ENCODE results near the gene ACADM. TPM values are rescaled to one million over a fixed set of nuclear protein-coding genes. Genes with fewer than 3 reads are reported as not detected.
A peak's percentile ranks its signal among the peaks of the same experiment; 100 is the strongest.

Gene ACADM
- total and polyA plus RNA-seq, 2 donors (not counting 3 experiments of a cell fraction or from before 2014, with no cell fraction given), result 10.8 to 32.5 TPM

DNA sequence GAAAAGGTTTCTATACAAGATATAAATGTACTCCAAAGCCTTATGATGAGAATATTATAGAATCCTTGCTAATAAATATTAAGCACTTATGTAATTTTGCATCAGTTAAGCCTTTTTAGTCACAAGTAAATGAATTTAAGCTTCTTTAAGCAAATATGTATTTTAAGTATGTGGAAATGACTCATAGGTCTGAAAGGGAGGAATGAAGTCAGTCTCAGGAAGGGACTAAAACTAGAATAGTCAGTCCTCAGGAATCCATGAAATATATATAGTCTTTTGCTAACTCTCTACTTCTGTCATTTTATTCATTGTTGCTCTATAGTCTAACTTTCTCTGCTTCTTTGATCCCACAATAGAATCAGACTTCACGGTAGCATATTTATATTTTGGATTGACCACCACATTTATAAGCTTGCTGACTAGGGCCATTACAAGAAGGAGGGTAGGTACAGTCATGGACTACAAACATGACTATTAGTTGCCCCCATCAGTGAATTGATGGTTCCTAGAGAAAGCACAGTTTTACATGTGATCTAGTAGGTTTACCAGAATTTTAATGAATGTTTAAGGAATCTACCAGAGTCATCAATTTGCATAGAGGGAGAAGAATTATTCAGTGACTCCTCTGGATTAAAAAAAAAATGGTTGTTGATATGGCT, 41.3 kb downstream of the ACADM start:
- peak overlapping the region; percentile 86 for H3K27ac ChIP-seq (ENCODE audit: insufficient read depth, low read depth, low read length)
- no peaks in the 10 kb centered on the region for H3K79me2 ChIP-seq (ENCODE audit: control insufficient read depth, insufficient read depth, low read length)
- TF ChIP-seq POLR2AphosphoS5 (IDR thresholded peaks at IDR 0.05; ENCODE audit: insufficient read depth, low read depth, low read length), result no peak
- peak; percentile 89 for TF ChIP-seq JUN (IDR thresholded peaks at IDR 0.05; ENCODE audit: borderline replicate concordance, insufficient read depth, insufficient read length, low read depth)
- TF ChIP-seq FOS (IDR thresholded peaks at IDR 0.05; ENCODE audit: borderline replicate concordance, insufficient read depth, low read length), result peak; percentile 82
- H3K4me3 ChIP-seq (replicated peaks in 1 of 3; ENCODE audit: insufficient read depth in 1 of 3, low read depth in 1 of 3, low read length in 3 of 3), result peak overlapping the region in 1 of 3 experiments; percentile 27
- H2AFZ ChIP-seq (ENCODE audit: low read depth, low read length), result no peak overlapping the region
- no peaks in the 10 kb centered on the region for H4K20me1 ChIP-seq (replicated peaks; ENCODE audit: control insufficient read depth, extremely low read depth, insufficient read depth, low read length)
- intact Hi-C loops (cut with micrococcal nuclease), result loop anchor here (1.0 to 2.0 kb wide), 2 partner anchors 20 to 41 kb away; partner anchors contain the start of genes ACADM and RABGGTB
- no peaks in the 10 kb centered on the region for H3K36me3 ChIP-seq (ENCODE audit: control insufficient read depth in 2 of 2, extremely low read depth in 1 of 2, insufficient read depth in 2 of 2, low read length in 2 of 2)
- H3K27me3 ChIP-seq (ENCODE audit: control insufficient read depth in 2 of 2, insufficient read depth in 2 of 2, low read length in 2 of 2), result no peaks in the 10 kb centered on the region
- peaks cover 14% of the 10 kb centered on the region for H3K4me1 ChIP-seq (ENCODE audit: control insufficient read depth, extremely low read depth, insufficient read depth, low read length)
- peak overlapping the region; percentile 34 for H3K9ac ChIP-seq (replicated peaks; ENCODE audit: extremely low read depth, insufficient read depth, low read length)
- DNase-seq (ENCODE audit: low read depth, low spot score) (peak; percentile 78), FAIRE-seq (peak; percentile 54)
- H3K9me3 ChIP-seq (replicated peaks; ENCODE audit: control insufficient read depth, insufficient read depth, low read length), result no peaks in the 10 kb centered on the region
- CTCF ChIA-PET, result interaction anchor here (0.7 kb wide), 1 partner anchor 13 kb away, joined by 3 read pairs; no protein-coding TSS in a partner anchor
- no peaks in the 10 kb centered on the region for H3K9me1 ChIP-seq (replicated peaks; ENCODE audit: control insufficient read depth, extremely low read depth, insufficient read depth, low read length)
- dilution Hi-C loops (cut with MboI; ENCODE audit: extremely low pct_ligation_motif_present, low sequenced_read_pairs), result no loop called here
- POLR2A ChIA-PET, result interaction anchor here (0.6 to 1.2 kb wide), 2 partner anchors 20 to 96 kb away, joined by 3 to 4 read pairs; no protein-coding TSS in a partner anchor
- H3K4me2 ChIP-seq (ENCODE audit: insufficient read depth, low read length), result peak overlapping the region; percentile 87
- TSS peak; percentile 98 for BruUV-seq (replicated peaks)

GRCh38 chr1:75768016-75768415, 43.5 kb downstream of the ACADM start:
- dilution Hi-C loops (cut with MboI; ENCODE audit: extremely low pct_ligation_motif_present, low sequenced_read_pairs), result no loop called here
- Histone ChIP-seq H3K9me3 (replicated peaks; ENCODE audit: control insufficient read depth, insufficient read depth, low read length) (no peaks in the 10 kb centered on the region), H3K4me2 (ENCODE audit: insufficient read depth, low read length) (no peak overlapping the region), H3K4me1 (ENCODE audit: control insufficient read depth, extremely low read depth, insufficient read depth, low read length) (peaks cover 14% of the 10 kb centered on the region), H3K36me3 (ENCODE audit: control insufficient read depth in 2 of 2, extremely low read depth in 1 of 2, insufficient read depth in 2 of 2, low read length in 2 of 2) (no peaks in the 10 kb centered on the region), H3K27ac (ENCODE audit: insufficient read depth, low read depth, low read length) (no peak overlapping the region), H4K20me1 (replicated peaks; ENCODE audit: control insufficient read depth, extremely low read depth, insufficient read depth, low read length) (no peaks in the 10 kb centered on the region), H3K9ac (replicated peaks; ENCODE audit: extremely low read depth, insufficient read depth, low read length) (no peak overlapping the region), H3K9me1 (replicated peaks; ENCODE audit: control insufficient read depth, extremely low read depth, insufficient read depth, low read length) (no peaks in the 10 kb centered on the region), H3K4me3 (replicated peaks in 1 of 3; ENCODE audit: insufficient read depth in 1 of 3, low read depth in 1 of 3, low read length in 3 of 3) (no peak overlapping the region), H3K27me3 (ENCODE audit: control insufficient read depth in 2 of 2, insufficient read depth in 2 of 2, low read length in 2 of 2) (no peaks in the 10 kb centered on the region), H3K79me2 (ENCODE audit: control insufficient read depth, insufficient read depth, low read length) (no peaks in the 10 kb centered on the region), H2AFZ (ENCODE audit: low read depth, low read length) (no peak overlapping the region)
- CTCF ChIA-PET, result interaction anchor here (0.6 to 2.0 kb wide), 3 partner anchors 15 to 37 kb away, joined by 3 to 8 read pairs (median 3); partner anchors contain the start of gene RABGGTB
- intact Hi-C loops (cut with micrococcal nuclease), result no loop called here
- FAIRE-seq (no peak), DNase-seq (ENCODE audit: low read depth, low spot score) (no peak)
- no TSS peak for BruUV-seq (replicated peaks)
- POLR2A ChIA-PET, result no interaction called here
- no peak for TF ChIP-seq MYC (IDR thresholded peaks at IDR 0.05; ENCODE audit: low read depth, low read length)
- TF ChIP-seq, protein P1, sequence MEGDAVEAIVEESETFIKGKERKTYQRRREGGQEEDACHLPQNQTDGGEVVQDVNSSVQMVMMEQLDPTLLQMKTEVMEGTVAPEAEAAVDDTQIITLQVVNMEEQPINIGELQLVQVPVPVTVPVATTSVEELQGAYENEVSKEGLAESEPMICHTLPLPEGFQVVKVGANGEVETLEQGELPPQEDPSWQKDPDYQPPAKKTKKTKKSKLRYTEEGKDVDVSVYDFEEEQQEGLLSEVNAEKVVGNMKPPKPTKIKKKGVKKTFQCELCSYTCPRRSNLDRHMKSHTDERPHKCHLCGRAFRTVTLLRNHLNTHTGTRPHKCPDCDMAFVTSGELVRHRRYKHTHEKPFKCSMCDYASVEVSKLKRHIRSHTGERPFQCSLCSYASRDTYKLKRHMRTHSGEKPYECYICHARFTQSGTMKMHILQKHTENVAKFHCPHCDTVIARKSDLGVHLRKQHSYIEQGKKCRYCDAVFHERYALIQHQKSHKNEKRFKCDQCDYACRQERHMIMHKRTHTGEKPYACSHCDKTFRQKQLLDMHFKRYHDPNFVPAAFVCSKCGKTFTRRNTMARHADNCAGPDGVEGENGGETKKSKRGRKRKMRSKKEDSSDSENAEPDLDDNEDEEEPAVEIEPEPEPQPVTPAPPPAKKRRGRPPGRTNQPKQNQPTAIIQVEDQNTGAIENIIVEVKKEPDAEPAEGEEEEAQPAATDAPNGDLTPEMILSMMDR (IDR thresholded peaks at IDR 0.05; ENCODE audit: extremely low read depth in 1 of 2, insufficient read depth in 1 of 2, low read depth in 1 of 2, low read length in 2 of 2), result no peak

Data from endothelial cell of umbilical vein (primary cell).